IPS DF 19.7 (cell line): Measurements from ENCODE around the gene PPP1R3F.
"Not testable (repeated sequence)": the region's sequence is repeated elsewhere in the genome, so short reads cannot be mapped to it uniquely, and the experiment has no call there.

Source experiments
- DNase-seq: peaks from one replicate; pipeline ENCODE4 v3.0.0-alpha.2; 2013; ENCODE audit warnings: low read depth, low spot score

PPP1R3F gene

GRCh38 chrX:49309401-49309981, 39.9 kb downstream of the PPP1R3F start:
- peak; percentile 54 for DNase-seq

DNA sequence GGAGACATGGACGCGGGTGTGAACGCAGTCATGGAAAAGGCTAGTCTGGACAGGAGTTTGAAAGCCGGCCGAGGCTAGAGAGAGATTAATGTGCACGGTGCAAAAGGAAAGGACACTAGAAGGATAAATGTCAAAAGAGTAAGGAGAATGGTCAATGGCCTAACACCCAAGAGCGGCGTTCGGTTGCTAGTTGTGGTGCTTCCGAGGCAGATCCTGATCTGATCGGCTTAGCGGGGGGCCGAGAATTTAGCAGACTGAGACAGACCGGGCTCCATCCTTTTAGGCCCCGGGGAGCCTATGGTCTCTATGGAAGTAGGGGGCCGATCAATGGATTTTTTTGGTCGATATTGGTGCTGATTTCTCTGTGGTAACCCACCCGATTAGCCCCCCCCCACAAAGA, 40.8 kb downstream of the PPP1R3F start:
- no peak for DNase-seq

- DNase-seq, result no peak
Measured at GRCh38 chrX:49312176-49312575, 42.6 kb downstream of the PPP1R3F start.

- DNase-seq, result no peak
Measured at GRCh38 chrX:49316085-49316484, 46.5 kb downstream of the PPP1R3F start.

DNA sequence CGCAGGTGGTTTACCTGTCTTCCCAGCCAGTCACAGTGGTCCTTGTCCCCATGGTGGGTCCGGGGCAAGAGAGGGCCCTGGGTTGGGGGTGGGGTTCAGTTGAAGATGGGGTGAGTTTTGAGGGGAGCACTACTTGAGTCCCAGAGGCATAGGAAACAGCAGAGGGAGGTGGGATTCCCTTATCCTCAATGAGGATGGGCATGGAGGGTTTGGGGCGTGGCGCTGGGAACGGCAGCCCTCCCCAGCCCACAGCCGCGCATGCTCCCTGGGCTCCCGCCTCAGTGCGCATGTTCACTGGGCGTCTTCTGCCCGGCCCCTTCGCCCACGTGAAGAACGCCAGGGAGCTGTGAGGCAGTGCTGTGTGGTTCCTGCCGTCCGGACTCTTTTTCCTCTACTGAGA, 52.1 kb downstream of the PPP1R3F start, which contains the start of gene GAGE12J:
Gene GAGE12J, plus strand, starts transcription at position 301 of the 400 bp plus-strand sequence. CDS start 1,157 bp downstream, outside the sequence.
- DNase-seq, result not testable (repeated sequence)

DNA sequence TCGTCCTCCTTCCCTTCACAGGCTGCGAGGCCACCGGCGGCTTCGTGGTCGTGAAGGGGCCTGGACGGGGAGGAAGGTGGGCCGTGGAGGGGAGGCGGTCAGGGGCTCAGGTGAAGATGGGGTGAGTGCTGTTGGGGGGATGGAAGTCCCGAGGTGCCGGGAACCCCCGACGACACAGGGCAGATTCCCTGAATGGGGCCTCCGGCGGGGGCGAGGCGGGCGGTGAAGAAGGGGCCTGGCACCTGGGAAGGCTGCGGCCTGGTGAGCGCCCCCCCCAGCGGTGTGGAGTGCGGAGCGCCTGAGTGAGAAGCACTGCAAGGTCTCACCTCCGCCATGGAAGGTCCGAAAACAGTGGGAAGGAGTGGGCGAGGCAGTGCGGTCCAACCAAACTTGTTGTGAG, 52.7 kb downstream of the PPP1R3F start:
- not testable (repeated sequence) for DNase-seq

GRCh38 chrX:49323735-49324134, 54.1 kb downstream of the PPP1R3F start:
- not testable (repeated sequence) for DNase-seq

- not testable (repeated sequence) for DNase-seq
Measured at GRCh38 chrX:49330421-49330820, 60.8 kb downstream of the PPP1R3F start.

GRCh38 chrX:49331282-49331681, 61.7 kb downstream of the PPP1R3F start, which contains the start of gene GAGE13:
TSS of gene GAGE13 (plus strand) at chrX:49331582. CDS start at chrX:49332738, 1,156 bp downstream.
- DNase-seq, result not testable (repeated sequence)

DNA sequence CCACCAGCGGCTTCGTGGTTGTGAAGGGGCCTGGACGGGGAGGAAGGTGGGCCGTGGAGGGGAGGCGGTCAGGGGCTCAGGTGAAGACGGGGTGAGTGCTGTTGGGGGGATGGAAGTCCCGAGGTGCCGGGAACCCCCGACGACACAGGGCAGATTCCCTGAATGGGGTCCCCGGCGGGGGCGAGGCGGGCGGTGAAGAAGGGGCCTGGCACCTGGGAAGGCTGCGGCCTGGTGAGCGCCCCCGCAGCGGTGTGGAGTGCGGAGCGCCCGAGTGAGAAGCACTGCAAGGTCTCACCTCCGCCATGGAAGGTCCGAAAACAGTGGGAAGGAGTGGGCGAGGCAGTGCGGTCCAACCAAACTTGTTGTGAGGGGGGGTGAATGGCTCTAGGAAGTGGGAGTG, 62.2 kb downstream of the PPP1R3F start:
- not testable (repeated sequence) for DNase-seq
